CD4-positive, alpha-beta T cell treated with Interleukin-6 at 100 ng/mL for 8 hours (primary cell): ENCODE measurements around the gene PRPF6.

Experiments used
- DNase-seq: peaks from one replicate; pipeline ENCODE4 v3.0.0-alpha.2; 2020; ENCODE audit warnings: mixed read lengths, low spot score

PRPF6 gene

GRCh38 chr20:64064145-64064698 is 83.3 kb downstream of the PRPF6 start:
- no peak for DNase-seq

GRCh38 chr20:64065062-64065973 is 84.4 kb downstream of the PRPF6 start:
- no peak for DNase-seq

- DNase-seq = peak; percentile 56
Measured at GRCh38 chr20:64065974-64066343, 85.0 kb downstream of the PRPF6 start.

GRCh38 chr20:64067005-64067632 is 86.2 kb downstream of the PRPF6 start:
- no peak for DNase-seq

DNA sequence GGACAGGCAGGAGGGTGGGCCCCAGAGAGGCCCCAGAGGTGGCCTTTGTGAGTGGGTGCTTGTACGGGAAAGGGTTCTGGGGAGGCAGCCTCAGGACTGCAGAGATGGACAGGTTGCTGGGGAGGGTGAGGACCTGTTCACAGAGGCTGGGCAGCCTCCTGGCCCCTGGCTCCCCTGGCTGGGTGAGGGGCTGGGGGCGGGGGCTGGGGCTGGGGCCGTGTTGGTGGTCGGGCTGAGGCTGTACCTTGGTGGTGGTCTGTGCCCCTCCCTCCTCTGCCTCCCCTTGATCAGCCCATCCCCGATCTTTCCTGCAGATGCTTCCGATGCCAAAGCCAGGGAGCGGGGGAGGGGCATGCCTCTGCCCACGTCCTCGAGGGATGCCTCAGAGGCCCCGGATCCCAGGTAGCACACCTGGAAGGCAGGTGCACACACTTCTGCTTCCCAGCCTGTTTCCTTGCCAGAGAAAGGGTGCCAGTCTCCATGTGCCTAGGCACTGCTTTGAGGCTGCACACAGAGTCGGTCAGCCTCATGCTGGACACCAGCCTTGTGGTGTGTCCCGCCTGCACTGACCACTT is 86.9 kb downstream of the PRPF6 start:
- no peak for DNase-seq

GRCh38 chr20:64068386-64069208 is 87.7 kb downstream of the PRPF6 start:
- DNase-seq = no peak

DNA sequence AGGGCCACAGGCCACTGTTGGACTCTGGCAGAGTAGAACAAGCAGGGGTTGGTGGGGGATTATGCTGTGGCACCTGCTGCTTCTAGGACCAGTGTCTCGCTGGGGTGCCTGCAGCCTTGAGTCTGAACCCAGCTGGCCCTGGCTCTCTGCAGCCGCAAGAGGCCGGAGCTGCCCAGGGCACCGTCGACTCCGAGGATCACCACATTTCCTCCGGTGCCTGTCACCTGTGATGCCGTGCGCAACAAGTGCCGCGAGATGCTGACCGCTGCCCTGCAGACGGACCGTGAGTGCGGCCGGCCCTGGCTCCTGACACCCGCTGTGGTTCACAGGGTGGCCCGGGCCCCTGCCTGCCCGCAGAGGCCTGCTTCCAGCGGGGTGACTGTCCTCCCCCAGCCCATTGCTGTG is 88.3 kb downstream of the PRPF6 start:
- no peak for DNase-seq

GRCh38 chr20:64069614-64070243 is 88.8 kb downstream of the PRPF6 start:
- DNase-seq = no peak

DNA sequence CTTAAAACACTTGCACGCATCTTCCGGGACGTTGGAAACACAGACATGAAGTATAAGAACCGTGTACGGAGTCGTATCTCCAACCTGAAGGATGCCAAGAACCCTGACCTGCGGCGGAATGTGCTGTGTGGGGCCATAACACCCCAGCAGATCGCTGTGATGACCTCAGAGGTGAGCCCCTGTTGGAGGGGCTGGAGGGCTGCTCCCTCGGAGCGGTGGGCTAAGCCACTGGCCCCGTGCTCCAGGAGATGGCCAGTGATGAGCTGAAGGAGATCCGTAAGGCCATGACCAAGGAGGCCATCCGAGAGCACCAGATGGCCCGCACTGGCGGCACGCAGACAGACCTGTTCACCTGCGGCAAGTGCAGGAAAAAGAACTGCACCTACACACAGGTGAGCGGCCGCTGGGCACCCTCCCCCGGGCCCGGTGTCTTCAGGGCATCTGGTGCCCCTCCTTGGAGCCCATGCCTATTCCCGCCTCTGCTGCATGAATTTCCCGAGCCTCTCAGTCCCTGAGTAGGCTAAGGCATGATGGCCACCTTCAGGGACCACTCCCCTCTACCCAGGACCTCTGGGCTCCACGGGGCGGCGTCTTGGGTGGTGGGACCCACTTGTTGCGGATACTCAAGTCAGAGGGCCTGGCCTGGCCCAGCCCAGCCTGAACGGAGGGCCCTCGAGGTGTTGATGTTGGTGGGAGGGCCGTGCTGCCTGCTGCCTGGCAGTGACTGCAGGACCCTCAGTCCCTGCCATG is 89.5 kb downstream of the PRPF6 start:
- no peak for DNase-seq

GRCh38 chr20:64071341-64072332 is 90.7 kb downstream of the PRPF6 start:
- no peak for DNase-seq

GRCh38 chr20:64072498-64073063 is 91.6 kb downstream of the PRPF6 start:
- DNase-seq = no peak

- no peak for DNase-seq
Measured at GRCh38 chr20:64073476-64074183, 92.7 kb downstream of the PRPF6 start.

DNA sequence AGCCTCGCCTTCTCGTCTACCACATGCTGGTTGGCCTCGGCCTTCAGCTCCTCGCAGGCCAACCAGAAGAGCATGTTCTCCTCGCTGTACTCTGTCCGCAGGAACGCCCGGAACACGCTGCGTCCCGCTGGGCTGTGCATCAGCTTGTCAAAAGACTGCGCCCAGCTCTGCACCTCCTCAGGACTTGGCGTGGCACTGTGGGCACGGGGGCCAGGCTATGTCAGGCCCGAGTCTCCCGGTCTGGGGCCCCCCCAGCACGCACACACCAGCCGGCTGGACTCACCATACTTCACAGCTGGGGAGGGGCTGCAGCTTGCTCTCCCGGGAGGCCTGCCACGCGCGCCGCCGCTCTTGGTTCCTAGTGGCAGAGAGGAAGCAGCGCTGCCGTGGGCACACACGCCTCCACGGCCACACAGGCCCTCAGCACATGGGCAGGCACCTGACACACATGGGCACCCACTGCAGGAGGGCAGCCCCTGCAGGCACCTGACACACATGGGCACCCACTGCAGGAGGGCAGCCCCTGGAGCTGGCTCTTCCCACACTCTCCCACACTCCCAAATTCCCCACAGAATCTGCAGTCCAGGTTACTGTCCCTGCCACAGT is 93.4 kb downstream of the PRPF6 start:
- no peak for DNase-seq

- DNase-seq = no peak
Measured at GRCh38 chr20:64074963-64075362, 94.0 kb downstream of the PRPF6 start.

GRCh38 chr20:64075556-64075955 is 94.6 kb downstream of the PRPF6 start:
- DNase-seq = no peak

DNA sequence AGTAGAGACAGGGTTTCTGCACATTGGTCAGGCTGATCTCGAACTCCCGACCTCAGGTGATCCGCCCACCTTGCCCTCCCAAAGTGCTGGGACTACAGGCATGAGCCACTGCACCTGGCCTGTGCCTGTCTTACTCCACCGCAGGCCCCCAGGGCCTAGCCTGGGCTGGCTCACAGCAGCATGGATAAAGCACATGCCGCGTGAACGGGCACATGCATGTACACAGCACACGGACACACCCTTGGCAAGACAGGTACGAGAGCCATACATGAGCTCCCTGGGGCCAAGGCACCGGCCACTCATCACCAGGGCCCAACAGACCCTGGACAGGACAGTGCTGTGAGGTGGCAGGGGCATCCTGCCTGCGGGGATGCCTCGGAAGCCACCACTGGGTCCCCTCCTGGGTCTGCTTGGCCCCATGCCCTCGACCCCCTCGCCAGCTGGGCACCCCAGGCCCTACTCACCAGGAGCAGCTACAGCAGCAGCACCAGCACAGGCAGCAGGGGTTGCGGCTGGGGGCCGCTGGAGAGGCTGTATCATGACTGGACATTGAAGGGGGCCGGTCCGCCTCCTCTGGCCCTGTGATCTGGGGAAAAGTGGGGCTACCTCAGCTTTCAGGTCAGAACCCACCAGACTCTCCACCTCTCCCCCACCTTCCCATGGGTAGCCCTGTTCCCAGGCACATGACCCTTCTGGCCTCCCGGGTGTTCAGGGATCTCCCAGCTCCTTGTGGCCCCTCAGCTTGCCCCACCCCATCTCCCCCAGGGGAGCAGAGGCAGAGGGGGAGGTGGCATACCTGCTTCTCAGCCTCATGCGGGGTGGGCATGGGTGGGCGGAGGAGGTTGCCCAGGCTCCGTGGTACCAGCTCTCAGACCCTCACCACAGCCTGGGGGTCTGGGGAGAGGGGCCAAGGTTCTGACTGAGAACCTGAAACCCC is 95.4 kb downstream of the PRPF6 start:
- no peak for DNase-seq

DNA sequence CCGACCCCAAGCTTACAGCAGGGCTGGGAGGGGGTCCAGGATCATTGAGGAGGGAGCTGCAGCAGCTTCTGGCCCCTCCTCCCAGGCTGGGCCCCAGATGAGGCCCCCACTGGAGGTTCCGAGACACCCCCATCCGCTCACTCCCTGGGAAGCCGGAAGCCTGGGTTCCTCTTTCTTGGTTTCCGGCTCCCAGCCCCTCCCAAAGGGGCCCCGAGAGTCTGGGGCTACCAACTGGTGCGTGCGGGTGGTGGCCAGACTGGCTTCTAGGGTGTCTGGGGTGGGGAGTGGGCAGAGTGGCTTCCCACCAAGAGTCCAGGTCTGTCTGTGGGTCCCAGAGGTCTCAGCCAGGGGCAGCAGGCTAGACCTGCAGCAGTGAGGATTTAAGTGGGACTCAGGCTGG is 96.2 kb downstream of the PRPF6 start:
- peak; percentile 43 for DNase-seq
